GM15510 (cell line): ENCODE results near the gene SLC16A1.

Experiments used
- POLR2A ChIP-seq: IDR thresholded peaks from 3 replicates; pipeline ENCODE4 v1.6.1; 2011; ENCODE audit warnings: borderline replicate concordance; ENCODE audit not compliant: insufficient read length; ENCODE audit errors: extremely low read depth

The SLC16A1 gene

GRCh38 chr1:112879834-112880233, 76.2 kb downstream of the SLC16A1 start:
- no peak for TF ChIP-seq POLR2A

- TF ChIP-seq POLR2A: no peak
Observed at GRCh38 chr1:112878321-112878720, 77.7 kb downstream of the SLC16A1 start.

- TF ChIP-seq POLR2A: no peak
Observed at GRCh38 chr1:112877750-112878149, 78.2 kb downstream of the SLC16A1 start.

GRCh38 chr1:112876315-112876714, 79.7 kb downstream of the SLC16A1 start:
- no peak for TF ChIP-seq POLR2A

GRCh38 chr1:112872551-112872962, 83.4 kb downstream of the SLC16A1 start:
- no peak for TF ChIP-seq POLR2A

GRCh38 chr1:112870887-112871646, 84.9 kb downstream of the SLC16A1 start:
- no peak for TF ChIP-seq POLR2A

- no peak for TF ChIP-seq POLR2A
Observed at GRCh38 chr1:112869895-112870294, 86.1 kb downstream of the SLC16A1 start.

GRCh38 chr1:112868191-112868590, 87.8 kb downstream of the SLC16A1 start:
- TF ChIP-seq POLR2A: no peak

- no peak for TF ChIP-seq POLR2A
Observed at GRCh38 chr1:112866981-112867380, 89.0 kb downstream of the SLC16A1 start.

GRCh38 chr1:112866151-112866550, 89.8 kb downstream of the SLC16A1 start:
- no peak for TF ChIP-seq POLR2A

GRCh38 chr1:112862753-112863426, 93.1 kb downstream of the SLC16A1 start:
- no peak for TF ChIP-seq POLR2A
